ENCODE measurements around the gene PLCD3.

The PLCD3 gene

DNA sequence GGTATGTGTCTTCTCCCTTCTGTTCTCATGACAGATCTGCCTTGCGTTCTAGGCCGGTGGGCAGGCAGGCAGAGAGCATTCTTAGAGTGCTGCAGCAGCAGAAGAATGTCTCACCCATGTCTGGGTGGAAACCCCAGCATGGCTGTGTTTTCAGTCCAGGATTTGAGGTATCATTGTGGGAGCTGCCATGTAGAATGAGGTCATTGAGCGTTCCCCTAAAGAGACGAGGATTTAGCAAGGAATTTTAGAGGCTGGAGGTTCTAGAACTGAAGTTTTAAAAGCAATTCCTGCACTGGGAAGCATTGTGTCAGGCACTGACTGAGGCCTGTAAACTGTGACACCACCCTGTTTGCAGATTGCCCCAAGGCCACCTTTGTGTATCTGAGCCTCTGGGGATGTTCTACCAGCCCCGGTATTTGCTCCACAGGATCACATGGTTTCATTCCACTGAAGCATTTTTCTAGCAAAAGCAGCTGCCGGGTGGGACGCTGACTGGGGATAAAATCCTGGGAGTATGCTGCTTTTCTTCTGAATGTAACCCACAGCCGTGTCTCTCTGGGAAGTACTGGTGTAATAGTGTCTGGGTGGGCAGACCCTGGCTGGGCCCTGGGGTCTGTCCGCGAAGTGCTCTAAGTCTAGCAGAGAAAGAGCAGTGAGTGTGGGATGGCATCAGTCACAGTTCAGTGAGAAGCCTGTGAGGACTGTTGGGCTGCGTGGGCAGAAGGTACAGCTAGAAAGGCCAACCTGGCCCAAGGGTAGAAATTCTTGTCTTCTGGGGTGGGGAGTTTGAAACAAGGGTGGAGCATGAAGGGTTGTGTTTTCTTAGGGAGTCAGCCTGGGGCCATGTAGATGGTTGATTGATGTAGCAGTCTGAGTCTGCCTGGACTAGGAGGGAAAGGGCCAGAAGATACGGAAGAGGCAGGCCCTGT lies 30.2 kb downstream of the PLCD3 start:
- DNase-seq, result no peak

DNA sequence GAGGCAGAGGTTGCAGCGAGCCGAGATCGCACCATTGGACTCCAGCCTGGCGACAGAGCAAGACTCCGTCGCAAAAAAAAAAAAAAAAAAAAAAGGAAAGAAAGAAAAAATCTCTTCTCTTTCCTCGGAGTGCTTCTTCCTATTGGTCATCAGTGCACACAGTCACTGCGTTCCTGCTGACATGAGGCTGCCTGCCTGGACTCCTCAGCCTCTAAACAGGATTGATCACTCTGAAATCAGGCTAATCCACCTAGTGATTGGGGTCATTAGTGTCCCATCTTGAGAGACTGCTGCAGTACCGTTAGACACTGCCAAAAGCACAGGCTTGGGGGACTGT lies 30.8 kb downstream of the PLCD3 start:
- no peak for DNase-seq

DNA sequence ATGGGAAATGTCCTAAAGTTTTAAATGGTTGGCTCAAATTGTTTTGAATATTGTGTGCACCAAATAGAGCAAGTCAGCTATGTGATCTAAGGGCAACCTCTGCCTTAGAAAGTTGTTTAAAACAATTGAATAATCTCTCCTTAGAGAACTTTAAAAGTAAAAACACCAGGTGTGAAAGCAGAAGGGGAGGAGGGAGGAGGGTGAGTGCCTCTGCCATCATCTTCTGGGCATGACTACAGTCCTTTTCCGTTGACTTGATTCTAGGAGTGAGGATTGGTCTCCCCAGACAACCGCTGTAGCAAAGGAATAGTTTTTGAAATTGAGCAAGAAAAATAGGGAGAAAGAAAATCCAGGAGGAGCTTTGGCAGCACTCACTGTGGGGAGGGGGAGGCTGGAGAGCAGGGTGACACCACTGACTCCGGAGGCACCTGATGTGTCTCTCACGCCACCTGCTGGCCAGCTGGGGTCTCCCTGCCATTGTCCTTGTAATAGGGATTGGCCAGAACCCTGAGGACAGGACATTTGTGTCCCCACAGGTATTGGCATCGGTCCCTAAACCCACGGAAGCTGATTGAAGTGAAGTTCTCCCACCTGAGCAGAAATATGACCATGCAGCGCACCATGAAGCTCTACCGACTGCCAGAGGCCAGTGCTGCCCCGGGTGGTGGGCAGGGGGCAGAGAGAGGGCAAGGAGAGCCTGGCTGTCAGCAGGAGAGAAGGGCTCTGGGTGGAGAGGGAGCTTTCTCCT lies 33.3 kb downstream of the PLCD3 start:
- peak; percentile 51 for DNase-seq

- no peak for DNase-seq
These were observed 34.0 kb downstream of the PLCD3 start for GRCh38 chr17:45098081-45098868.

- no peak for DNase-seq
These were observed 35.4 kb downstream of the PLCD3 start for GRCh38 chr17:45096926-45097325.

DNA sequence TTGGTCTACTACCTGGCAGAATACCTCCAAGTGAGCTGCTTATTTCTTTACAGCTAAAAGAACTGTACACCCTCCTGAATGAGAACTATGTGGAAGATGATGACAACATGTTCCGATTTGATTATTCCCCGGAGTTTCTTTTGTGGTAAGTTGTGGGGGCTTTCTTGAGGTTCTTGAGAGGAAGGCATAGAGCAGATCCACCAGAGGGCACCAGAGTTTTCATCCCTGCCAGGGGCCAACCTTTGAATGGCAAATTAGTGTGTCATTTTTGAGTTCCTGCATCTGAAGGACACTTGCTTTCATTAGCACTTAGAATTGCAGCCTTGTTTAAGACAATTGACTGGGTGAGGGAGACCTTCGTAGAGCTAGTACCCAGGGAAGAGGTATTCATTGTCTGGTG lies 36.2 kb downstream of the PLCD3 start:
- DNase-seq, result no peak

- DNase-seq, result no peak
These were observed 38.7 kb downstream of the PLCD3 start for GRCh38 chr17:45093444-45094110.

- DNase-seq, result no peak
These were observed 39.3 kb downstream of the PLCD3 start for GRCh38 chr17:45092911-45093430.

DNA sequence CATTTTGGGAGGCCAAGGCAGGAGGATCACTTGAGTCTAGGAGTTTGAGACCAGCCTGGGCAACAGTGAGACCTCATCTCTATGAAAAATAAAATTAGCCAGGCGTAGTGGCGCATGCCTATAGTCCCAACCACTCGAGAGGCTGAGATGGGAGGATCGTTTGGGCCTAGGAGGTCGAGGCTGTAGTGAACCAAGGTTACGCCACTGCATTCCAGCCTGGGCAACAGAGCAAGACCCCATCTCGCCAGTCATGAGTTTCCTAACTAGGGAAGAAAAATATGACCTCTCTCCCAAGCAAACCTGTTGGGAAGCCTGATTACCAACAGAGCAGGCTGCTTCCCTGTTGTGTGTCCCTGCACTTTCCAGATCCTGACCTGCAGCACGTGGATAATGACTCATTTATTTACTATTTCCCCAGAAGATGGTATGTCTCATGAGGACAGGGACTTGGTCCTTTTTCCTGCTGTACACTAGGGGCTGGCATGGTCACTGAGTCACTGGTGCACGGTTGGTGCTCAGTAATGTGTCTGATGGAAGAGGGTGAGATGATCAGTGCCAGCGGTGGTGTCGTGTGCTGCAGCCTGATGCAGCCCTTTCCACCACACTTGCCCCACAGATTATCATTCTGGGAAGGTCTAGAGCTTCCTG lies 40.4 kb downstream of the PLCD3 start:
- DNase-seq, result no peak

GRCh38 chr17:45090711-45091110 lies 41.6 kb downstream of the PLCD3 start:
- no peak for DNase-seq

GRCh38 chr17:45088741-45089140 lies 43.6 kb downstream of the PLCD3 start:
- DNase-seq, result no peak

GRCh38 chr17:45087978-45088377 lies 44.3 kb downstream of the PLCD3 start:
- no peak for DNase-seq

DNA sequence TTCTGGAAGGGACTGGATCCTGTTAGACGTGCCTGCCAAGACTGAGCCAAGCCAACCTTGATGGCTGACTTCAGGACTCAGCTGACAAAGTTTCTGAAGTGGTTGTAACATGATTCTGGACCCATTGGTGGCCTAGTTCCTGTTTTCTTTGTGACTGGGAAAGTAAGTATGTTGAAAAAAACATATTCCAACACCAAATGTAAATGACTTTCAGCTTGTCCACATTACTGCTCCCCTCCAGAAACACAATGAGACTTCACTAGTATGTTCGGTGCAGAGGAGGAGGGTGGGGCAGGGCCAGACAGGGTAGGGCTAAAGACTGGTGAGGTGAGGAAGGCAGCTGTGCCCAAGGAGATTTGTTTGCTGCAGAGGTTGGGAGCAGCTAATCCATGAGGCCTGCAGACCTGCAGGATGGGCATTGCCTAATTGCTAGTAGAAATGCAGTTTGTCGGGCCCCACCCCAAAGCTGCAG lies 44.8 kb downstream of the PLCD3 start:
- no peak for DNase-seq

- DNase-seq, result no peak
These were observed 45.3 kb downstream of the PLCD3 start for GRCh38 chr17:45086865-45087503.

DNA sequence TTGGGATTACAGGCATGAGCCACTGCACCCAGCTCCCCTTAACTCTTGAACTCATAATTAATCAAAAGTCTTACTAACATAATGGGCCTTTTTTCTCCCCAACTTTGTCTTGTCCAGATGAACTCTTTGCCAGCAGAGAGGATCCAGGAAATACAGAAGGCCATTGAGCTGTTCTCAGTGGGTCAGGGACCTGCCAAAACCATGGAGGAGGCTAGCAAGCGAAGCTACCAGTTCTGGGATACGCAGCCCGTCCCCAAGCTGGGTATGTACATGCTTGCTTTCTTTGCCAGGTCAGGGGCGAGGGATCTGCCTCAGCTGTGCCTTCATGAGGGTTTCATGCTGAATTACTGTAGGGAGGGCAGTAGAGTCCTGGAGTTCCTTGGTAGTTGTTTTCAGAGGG lies 45.9 kb downstream of the PLCD3 start:
- DNase-seq, result no peak

GRCh38 chr17:45081047-45081703 lies 51.1 kb downstream of the PLCD3 start:
- no peak for DNase-seq

GRCh38 chr17:45077643-45078042 lies 54.7 kb downstream of the PLCD3 start:
- no peak for DNase-seq

- no peak for DNase-seq
These were observed 58.8 kb downstream of the PLCD3 start for GRCh38 chr17:45073414-45074070.

DNA sequence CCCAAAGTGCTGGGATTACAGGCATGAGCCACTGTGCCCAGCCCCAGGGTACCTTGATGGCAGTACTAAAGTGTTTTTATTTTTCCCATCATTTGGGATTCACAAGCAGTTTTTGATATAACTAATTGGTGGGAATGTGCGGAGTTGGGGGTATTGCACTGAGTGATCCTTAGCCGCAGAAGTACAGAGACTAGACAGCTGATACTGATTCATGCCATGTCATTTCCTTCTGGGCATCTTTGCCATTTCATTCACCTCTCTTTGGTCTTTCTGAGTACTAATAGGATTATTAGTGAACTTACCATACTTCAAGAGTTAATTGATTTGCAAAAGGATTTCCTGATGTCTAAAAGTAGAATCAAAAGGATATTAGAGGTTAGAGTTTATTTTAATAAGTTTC lies 61.5 kb downstream of the PLCD3 start:
- no peak for DNase-seq

- DNase-seq, result no peak
These were observed 62.3 kb downstream of the PLCD3 start for GRCh38 chr17:45070001-45070400.

Data from central memory CD4-positive, alpha-beta T cell (primary cell).